Caco-2 (cell line): ENCODE measurements around the gene DDX54. TPM values are rescaled to one million over a fixed set of nuclear protein-coding genes. Genes with fewer than 3 reads are reported as not detected.
A peak's percentile ranks its signal among the peaks of the same experiment; 100 is the strongest.

Source experiments
- BruUV-seq: library from RNA; stranded (reverse); fragments of 400-500 nt; replicated peaks from 2 replicates; lab custom pipeline; 2021; lab: Mats Ljungman, UMichigan
- CTCF ChIA-PET: fragments of 300-600 bp; sonication (Branson Sonifier 250); formaldehyde crosslinking; loops from one replicate; lab custom pipeline; 2022; ENCODE audit warnings: antibody characterized with exemption; lab: Charles Lee
- POLR2A ChIA-PET: fragments of 300-600 bp; sonication (Branson Sonifier 250); formaldehyde crosslinking; loops from one replicate; lab custom pipeline; 2022; ENCODE audit warnings: antibody characterized with exemption; lab: Charles Lee
- DNase-seq, 2 experiments: peaks; one replicate each; pipeline versions ENCODE4 v3.0.0 to v3.0.0-alpha.2; 2020 to 2022
- H3K27me3 ChIP-seq: replicated peaks from 2 replicates; pipeline ENCODE4 v1.6.0; 2011; ENCODE audit warnings: low read length; ENCODE audit not compliant: control insufficient read depth, insufficient read depth
- H3K36me3 ChIP-seq: 2 replicates; pipeline ENCODE4 v1.5.1; 2011; ENCODE audit warnings: low read length; ENCODE audit not compliant: control insufficient read depth, insufficient read depth
- H3K4me1 ChIP-seq: fragments of 250-450 bp; sonication (Bioruptor Pico); 2 replicates; pipeline ENCODE4 v1.5.1; 2020; ENCODE audit warnings: mild to moderate bottlenecking
- H3K4me3 ChIP-seq: 2 replicates; pipeline ENCODE4 v1.5.1; 2011; ENCODE audit warnings: low read depth, mild to moderate bottlenecking, control low read depth, low read length
- H3K9me3 ChIP-seq: fragments of 250-450 bp; sonication (Bioruptor Pico); 2 replicates; pipeline ENCODE4 v1.5.1; 2020; ENCODE audit warnings: mild to moderate bottlenecking, moderate library complexity
- H3K27ac Mint-ChIP-seq: one replicate; pipeline ENCODE4 v1.8.0; 2022; ENCODE audit warnings: mixed read lengths; ENCODE audit not compliant: unreplicated experiment
- H3K27me3 Mint-ChIP-seq: one replicate; pipeline ENCODE4 v1.8.0; 2022; ENCODE audit warnings: mixed read lengths; ENCODE audit not compliant: insufficient read depth, unreplicated experiment
- H3K36me3 Mint-ChIP-seq: one replicate; pipeline ENCODE4 v1.8.0; 2022; ENCODE audit warnings: mild to moderate bottlenecking, mixed read lengths; ENCODE audit not compliant: insufficient read depth, unreplicated experiment
- H3K4me1 Mint-ChIP-seq: one replicate; pipeline ENCODE4 v1.8.0; 2022; ENCODE audit warnings: low read depth, mixed read lengths; ENCODE audit not compliant: unreplicated experiment
- H3K4me3 Mint-ChIP-seq: one replicate; pipeline ENCODE4 v1.8.0; 2022; ENCODE audit warnings: mild to moderate bottlenecking, moderate library complexity, mixed read lengths; ENCODE audit not compliant: unreplicated experiment
- H3K9me3 Mint-ChIP-seq: one replicate; pipeline ENCODE4 v1.8.0; 2022; ENCODE audit warnings: mixed read lengths; ENCODE audit not compliant: unreplicated experiment
- CTCF ChIP-seq, 2 experiments: fragments of 200-600 bp in 1 of 2; IDR thresholded peaks; 1 replicate in 1 of 2; 2 replicates in 1 of 2; pipeline versions ENCODE4 v1.5.1 to v1.8.0; 2011 to 2022; ENCODE audit warnings: antibody characterized with exemption in 1 of 2, control low read depth in 1 of 2, inconsistent platforms in 1 of 2, low read depth in 1 of 2, low read length in 1 of 2, mild to moderate bottlenecking in 1 of 2, moderate library complexity in 1 of 2; ENCODE audit not compliant: insufficient read depth in 1 of 2, severe bottlenecking in 1 of 2, unreplicated experiment in 1 of 2
- intact Hi-C: fragments of 100-400 bp; cut with micrococcal nuclease; formaldehyde crosslinking; loops from one replicate; pipeline ENCODE4 v1.10.0; 2022; ENCODE audit not compliant: unreplicated experiment
- total RNA-seq: library from RNA; stranded (reverse); gene quantifications from 2 replicates; pipeline ENCODE4 v1.2.3, GENCODE V29; 2022

Gene DDX54
- total RNA-seq, 1 experiment from 2014 or later: 110 TPM

- peak; percentile 27 to 49 for TF ChIP-seq CTCF (IDR thresholded peaks at IDR 0.05; ENCODE audit: insufficient read depth in 1 of 2, low read depth in 1 of 2, low read length in 1 of 2, severe bottlenecking in 1 of 2, unreplicated experiment in 1 of 2)
- H3K36me3 ChIP-seq: no peaks in the 10 kb centered on the region
- intact Hi-C loops: no loop called here
- no peaks in the 10 kb centered on the region for H3K9me3 ChIP-seq
- Mint-ChIP-seq H3K27ac (no peak overlapping the region), H3K9me3 (no peaks in the 10 kb centered on the region), H3K27me3 (peaks cover 10% of the 10 kb centered on the region), H3K4me3 (no peak overlapping the region), H3K36me3 (no peaks in the 10 kb centered on the region), H3K4me1 (no peaks in the 10 kb centered on the region)
- peak in 1 of 2 experiments; percentile 39 for DNase-seq
- BruUV-seq: no TSS peak
- POLR2A ChIA-PET: no interaction called here
- H3K27me3 ChIP-seq: no peaks in the 10 kb centered on the region
- H3K4me1 ChIP-seq: no peaks in the 10 kb centered on the region
- CTCF ChIA-PET: interaction anchor here (1.3 to 1.5 kb wide), 2 partner anchors 10 to 22 kb away, joined by 3 to 5 read pairs; no protein-coding TSS in a partner anchor
- no peak overlapping the region for H3K4me3 ChIP-seq
Measured at GRCh38 chr12:113130457-113131135, 54.7 kb downstream of the DDX54 start.

- no TSS peak for BruUV-seq
- Mint-ChIP-seq H3K4me1 (no peaks in the 10 kb centered on the region), H3K9me3 (no peaks in the 10 kb centered on the region), H3K4me3 (no peak overlapping the region), H3K27me3 (peaks cover 10% of the 10 kb centered on the region), H3K36me3 (no peaks in the 10 kb centered on the region), H3K27ac (no peak overlapping the region)
- CTCF ChIA-PET: interaction anchor here (0.8 to 1.5 kb wide), 2 partner anchors 20 to 23 kb away, joined by 3 to 5 read pairs; partner anchors contain the start of gene CFAP73
- Histone ChIP-seq H3K4me1 (no peaks in the 10 kb centered on the region), H3K27me3 (no peaks in the 10 kb centered on the region), H3K9me3 (no peaks in the 10 kb centered on the region), H3K4me3 (no peak overlapping the region), H3K36me3 (no peaks in the 10 kb centered on the region)
- no peak for DNase-seq
- POLR2A ChIA-PET: no interaction called here
- no peak for TF ChIP-seq CTCF (IDR thresholded peaks at IDR 0.05; ENCODE audit: insufficient read depth in 1 of 2, low read depth in 1 of 2, low read length in 1 of 2, severe bottlenecking in 1 of 2, unreplicated experiment in 1 of 2)
- intact Hi-C loops: no loop called here
Measured at GRCh38 chr12:113129664-113130456, 55.4 kb downstream of the DDX54 start.

- Mint-ChIP-seq H3K27ac (no peak overlapping the region), H3K9me3 (no peaks in the 10 kb centered on the region), H3K4me3 (no peak overlapping the region), H3K36me3 (no peaks in the 10 kb centered on the region), H3K4me1 (no peaks in the 10 kb centered on the region), H3K27me3 (peaks cover 10% of the 10 kb centered on the region)
- no peak for DNase-seq
- no peak overlapping the region for H3K4me3 ChIP-seq
- H3K4me1 ChIP-seq: no peaks in the 10 kb centered on the region
- H3K36me3 ChIP-seq: no peaks in the 10 kb centered on the region
- no peak for TF ChIP-seq CTCF (IDR thresholded peaks at IDR 0.05; ENCODE audit: insufficient read depth in 1 of 2, low read depth in 1 of 2, low read length in 1 of 2, severe bottlenecking in 1 of 2, unreplicated experiment in 1 of 2)
- intact Hi-C loops: no loop called here
- POLR2A ChIA-PET: no interaction called here
- CTCF ChIA-PET: interaction anchor here (0.8 to 1.5 kb wide), 2 partner anchors 21 to 24 kb away, joined by 3 to 5 read pairs; partner anchors contain the start of gene CFAP73
- no peaks in the 10 kb centered on the region for H3K9me3 ChIP-seq
- no peaks in the 10 kb centered on the region for H3K27me3 ChIP-seq
- no TSS peak for BruUV-seq
Measured at GRCh38 chr12:113128802-113129663, 56.2 kb downstream of the DDX54 start.
